ENCODE data around the gene PHLDB1. TPM values are rescaled to one million over a fixed set of nuclear protein-coding genes. Genes with fewer than 3 reads are reported as not detected.
"Not testable (repeated sequence)": the region's sequence is repeated elsewhere in the genome, so short reads cannot be mapped to it uniquely, and the experiment has no call there.

PHLDB1 gene
- total RNA-seq, 4 donors from 2014 or later: 48.7 to 117 (median 77.3) TPM

DNA sequence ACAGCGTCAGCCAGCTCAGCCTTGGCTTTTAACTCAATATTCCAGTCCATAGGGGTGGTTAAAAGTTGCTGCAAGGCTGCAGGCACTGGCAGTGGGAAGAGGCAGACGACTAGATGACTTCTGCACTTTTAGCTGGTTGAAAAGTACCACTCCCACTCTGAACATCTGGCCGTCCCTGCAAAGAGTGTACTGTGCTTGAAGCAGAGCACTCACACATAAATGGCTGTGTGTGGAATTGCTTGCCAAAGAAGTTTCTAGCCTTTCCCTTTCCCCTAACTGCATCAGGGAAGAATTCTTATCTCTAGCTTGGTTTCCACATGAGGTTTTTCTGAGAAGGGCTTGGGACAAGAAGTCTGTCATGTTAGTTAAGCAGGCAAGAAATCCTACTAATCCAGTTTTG lies 5.1 kb upstream of the PHLDB1 start:
- no peak for DNase-seq (ENCODE audit: low spot score in 2 of 2)
- Histone ChIP-seq H3K27ac (no peak overlapping the region), H3K4me3 (no peak overlapping the region), H3K9me3 (no peaks in the 10 kb centered on the region), H3K4me1 (peaks cover 40% of the 10 kb centered on the region), H3K27me3 (no peaks in the 10 kb centered on the region), H3K36me3 (peaks cover 50% of the 10 kb centered on the region)
- WGBS: 65% methylated on average over 3 of the region's 3 CpGs
- no peak for TF ChIP-seq POLR2AphosphoS5 (IDR thresholded peaks at IDR 0.05)
- no peak for TF ChIP-seq EP300 (IDR thresholded peaks at IDR 0.05)
- no peak for TF ChIP-seq POLR2A (IDR thresholded peaks at IDR 0.05)
- TF ChIP-seq, protein P1, sequence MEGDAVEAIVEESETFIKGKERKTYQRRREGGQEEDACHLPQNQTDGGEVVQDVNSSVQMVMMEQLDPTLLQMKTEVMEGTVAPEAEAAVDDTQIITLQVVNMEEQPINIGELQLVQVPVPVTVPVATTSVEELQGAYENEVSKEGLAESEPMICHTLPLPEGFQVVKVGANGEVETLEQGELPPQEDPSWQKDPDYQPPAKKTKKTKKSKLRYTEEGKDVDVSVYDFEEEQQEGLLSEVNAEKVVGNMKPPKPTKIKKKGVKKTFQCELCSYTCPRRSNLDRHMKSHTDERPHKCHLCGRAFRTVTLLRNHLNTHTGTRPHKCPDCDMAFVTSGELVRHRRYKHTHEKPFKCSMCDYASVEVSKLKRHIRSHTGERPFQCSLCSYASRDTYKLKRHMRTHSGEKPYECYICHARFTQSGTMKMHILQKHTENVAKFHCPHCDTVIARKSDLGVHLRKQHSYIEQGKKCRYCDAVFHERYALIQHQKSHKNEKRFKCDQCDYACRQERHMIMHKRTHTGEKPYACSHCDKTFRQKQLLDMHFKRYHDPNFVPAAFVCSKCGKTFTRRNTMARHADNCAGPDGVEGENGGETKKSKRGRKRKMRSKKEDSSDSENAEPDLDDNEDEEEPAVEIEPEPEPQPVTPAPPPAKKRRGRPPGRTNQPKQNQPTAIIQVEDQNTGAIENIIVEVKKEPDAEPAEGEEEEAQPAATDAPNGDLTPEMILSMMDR (IDR thresholded peaks at IDR 0.05): no peak

DNA sequence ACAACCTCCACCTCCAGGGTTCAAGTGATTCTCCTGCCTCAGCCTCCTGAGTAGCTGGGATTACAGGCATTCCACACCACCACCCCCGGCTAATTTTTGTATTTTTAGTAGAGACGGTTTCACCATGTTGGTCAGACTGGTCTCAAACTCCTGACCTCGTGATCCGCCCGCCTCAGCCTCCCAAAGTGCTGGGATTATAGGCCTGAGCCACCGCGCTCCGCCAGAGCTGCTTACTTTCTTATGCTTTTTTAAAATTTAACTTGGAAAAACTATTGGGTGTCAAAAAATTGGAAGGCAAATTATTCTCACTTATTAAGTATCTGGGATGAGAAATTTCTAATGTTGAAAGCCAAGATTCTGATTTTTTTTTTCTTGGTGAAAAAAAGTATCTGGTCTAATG lies 3.7 kb upstream of the PHLDB1 start:
- 77% methylated on average over 8 of the region's 8 CpGs for WGBS
- H3K27me3 ChIP-seq, H3K9me3 ChIP-seq, H3K4me3 ChIP-seq: not testable (repeated sequence)
- Histone ChIP-seq H3K27ac (peak overlapping the region; percentile 34), H3K4me1 (peaks cover 53% of the 10 kb centered on the region), H3K36me3 (peaks cover 37% of the 10 kb centered on the region)
- peak in 1 of 2 donors; percentile 38 for DNase-seq (ENCODE audit: low spot score in 2 of 2)

DNA sequence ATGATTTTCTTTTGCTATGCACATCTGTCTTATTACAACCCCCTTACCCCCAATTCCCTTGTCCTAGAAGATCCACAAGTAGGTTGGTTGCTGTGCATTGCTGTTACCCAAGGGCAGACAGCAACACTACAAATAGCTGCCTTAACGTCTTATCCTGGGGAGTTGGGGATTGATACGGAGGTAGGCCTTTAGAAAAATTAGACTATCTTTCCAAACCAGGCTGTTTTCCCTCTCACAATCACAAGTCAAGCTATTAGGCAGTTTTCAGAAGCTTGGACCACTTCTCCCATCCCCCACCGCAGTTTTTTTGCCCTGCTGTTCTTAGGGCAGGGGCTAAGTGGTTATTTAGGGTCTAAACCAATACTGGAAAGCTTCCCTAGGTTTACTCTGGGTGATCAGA lies 2.8 kb upstream of the PHLDB1 start:
- H3K27ac ChIP-seq: peak overlapping the region; percentile 72
- H3K4me1 ChIP-seq: peaks cover 62% of the 10 kb centered on the region
- no peak for TF ChIP-seq EP300 (IDR thresholded peaks at IDR 0.05)
- TF ChIP-seq, protein P1 (IDR thresholded peaks at IDR 0.05): no peak
- TF ChIP-seq POLR2A (IDR thresholded peaks at IDR 0.05): no peak
- no peak for TF ChIP-seq POLR2AphosphoS5 (IDR thresholded peaks at IDR 0.05)
- peaks cover 28% of the 10 kb centered on the region for H3K36me3 ChIP-seq
- 82% methylated on average over 3 of the region's 3 CpGs for WGBS
- H3K27me3 ChIP-seq: no peaks in the 10 kb centered on the region
- no peaks in the 10 kb centered on the region for H3K9me3 ChIP-seq
- DNase-seq (ENCODE audit: low spot score in 2 of 2): no peak
- H3K4me3 ChIP-seq: no peak overlapping the region

DNA sequence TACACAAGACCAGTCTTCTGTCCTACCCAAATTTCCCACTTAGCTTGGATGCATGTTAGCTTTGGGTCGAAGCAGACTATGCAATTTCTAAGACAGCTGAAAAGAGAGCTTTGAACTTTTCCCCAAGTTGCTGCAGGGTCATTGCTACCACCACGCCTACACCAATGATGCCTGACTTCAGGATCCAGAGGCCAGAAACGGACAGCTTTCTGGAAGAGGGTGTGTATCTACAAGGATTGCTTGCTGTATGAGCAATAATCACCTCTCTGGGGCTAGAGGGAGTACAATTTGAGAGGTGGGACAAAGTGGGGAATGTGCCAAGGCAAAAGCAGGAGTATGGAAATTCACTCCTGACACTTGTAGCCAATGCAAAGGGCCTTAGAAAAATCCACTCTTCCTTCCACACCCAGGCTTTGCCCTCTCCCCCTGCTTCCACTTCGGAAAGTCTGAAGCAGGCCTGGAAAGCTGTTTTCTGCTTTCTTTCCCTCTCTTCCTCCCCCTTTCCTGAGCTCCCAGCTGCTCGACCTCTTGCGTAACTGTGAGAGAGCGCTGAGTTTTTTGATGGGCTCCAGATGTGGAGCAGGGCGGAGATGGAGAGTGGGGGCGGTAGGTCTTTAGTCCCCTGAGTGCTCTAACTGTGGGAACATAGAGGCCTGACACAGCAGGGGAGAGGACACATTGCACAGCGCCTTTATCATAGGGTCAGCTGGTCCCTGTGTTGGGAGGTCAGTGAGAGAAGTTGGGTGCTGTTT lies 2.1 kb upstream of the PHLDB1 start:
- Histone ChIP-seq H3K9me3 (no peaks in the 10 kb centered on the region), H3K4me1 (peaks cover 69% of the 10 kb centered on the region), H3K27ac (peak overlapping the region; percentile 81), H3K27me3 (peaks cover under 1% of the 10 kb centered on the region), H3K4me3 (no peak overlapping the region), H3K36me3 (peaks cover 21% of the 10 kb centered on the region)
- WGBS: 56% methylated on average over 10 of the region's 10 CpGs
- peak in 1 of 2 donors; percentile 90 for DNase-seq (ENCODE audit: low spot score in 2 of 2)
- TF ChIP-seq EP300 (IDR thresholded peaks at IDR 0.05) (no peak), POLR2A (IDR thresholded peaks at IDR 0.05) (no peak), POLR2AphosphoS5 (IDR thresholded peaks at IDR 0.05) (peak; percentile 50 to 94 (median 91))
- TF ChIP-seq, protein P1 (IDR thresholded peaks at IDR 0.05): no peak

DNA sequence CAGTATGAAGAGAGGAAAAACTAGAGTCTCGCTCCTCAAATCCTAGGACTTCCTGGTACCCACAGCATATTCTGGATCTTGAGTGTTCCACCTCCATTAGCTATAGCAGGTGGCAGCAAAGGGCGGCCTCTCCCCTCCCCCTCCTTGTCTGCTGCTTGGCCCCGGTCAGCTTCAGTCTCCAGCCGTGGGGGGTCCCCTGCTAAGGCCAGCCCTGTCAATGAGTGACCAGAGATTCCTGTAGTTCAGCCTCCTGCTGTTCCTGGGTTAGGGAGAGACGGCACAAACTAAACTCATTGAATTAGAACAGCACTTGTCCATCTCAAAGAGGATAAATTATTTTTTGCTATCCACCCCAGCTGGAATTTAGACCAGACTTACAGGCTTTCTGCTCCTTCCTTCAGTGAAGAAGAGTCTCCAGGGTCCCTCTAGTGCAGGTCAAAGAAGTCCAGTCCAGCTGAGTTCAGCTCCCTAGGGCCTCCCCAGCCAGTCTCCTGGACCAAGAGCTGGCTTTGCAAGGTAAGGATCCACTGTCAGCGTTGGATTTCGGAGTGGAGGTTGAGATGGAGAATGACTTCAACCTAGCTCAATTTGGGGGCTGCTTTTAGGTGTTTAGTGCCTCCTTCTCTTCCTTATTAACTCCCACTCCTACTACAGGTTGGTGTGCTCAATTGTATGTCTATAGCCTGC lies 1.1 kb upstream of the PHLDB1 start:
- no peak for TF ChIP-seq EP300 (IDR thresholded peaks at IDR 0.05)
- H3K9me3 ChIP-seq: no peaks in the 10 kb centered on the region
- H3K27ac ChIP-seq: peak overlapping the region; percentile 81
- H3K27me3 ChIP-seq: peaks cover 5% of the 10 kb centered on the region
- DNase-seq (ENCODE audit: low spot score in 2 of 2): peak in 1 of 2 donors; percentile 57
- peaks cover 79% of the 10 kb centered on the region for H3K4me1 ChIP-seq
- WGBS: 76% methylated on average over 7 of the region's 7 CpGs
- H3K4me3 ChIP-seq: no peak overlapping the region
- peaks cover 11% of the 10 kb centered on the region for H3K36me3 ChIP-seq

DNA sequence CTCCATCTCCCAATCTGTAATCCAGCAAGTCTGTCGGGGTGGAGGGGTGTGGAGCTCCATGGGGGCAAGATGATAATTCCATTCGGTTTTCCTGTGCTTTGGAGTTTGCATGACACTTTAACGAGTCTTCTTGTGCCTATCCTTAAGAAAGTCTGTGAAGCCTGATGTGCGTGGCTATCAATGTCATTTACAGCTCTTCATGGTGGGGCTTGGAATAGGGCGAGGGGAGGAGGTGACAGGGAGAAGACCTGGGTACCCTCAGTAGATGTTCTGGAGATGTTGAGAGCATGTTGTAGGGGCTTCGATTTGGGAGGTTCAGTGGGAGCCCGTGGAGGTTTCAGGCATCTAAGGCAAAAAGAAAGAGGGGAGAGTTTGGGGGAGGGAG lies 579 bp upstream of the PHLDB1 start:
- Histone ChIP-seq H3K4me3 (no peak overlapping the region), H3K4me1 (peaks cover 81% of the 10 kb centered on the region), H3K27me3 (peaks cover 5% of the 10 kb centered on the region), H3K9me3 (no peaks in the 10 kb centered on the region), H3K36me3 (peaks cover 6% of the 10 kb centered on the region), H3K27ac (peak overlapping the region; percentile 81)
- 70% methylated on average over 7 of the region's 7 CpGs for WGBS
- no peak for DNase-seq (ENCODE audit: low spot score in 2 of 2)
- TF ChIP-seq, protein P1 (IDR thresholded peaks at IDR 0.05): no peak
- no peak for TF ChIP-seq POLR2A (IDR thresholded peaks at IDR 0.05)
- no peak for TF ChIP-seq POLR2AphosphoS5 (IDR thresholded peaks at IDR 0.05)
- TF ChIP-seq EP300 (IDR thresholded peaks at IDR 0.05): no peak
